22Rv1 (cell line): ENCODE measurements around the gene ENTR1.

Experiments
- H3K27ac ChIP-seq: fragments of 450-650 bp; 2 replicates; pipeline ENCODE4 v1.5.1; 2017
- CTCF ChIP-seq: fragments of 450-650 bp; IDR thresholded peaks from 2 replicates; pipeline ENCODE4 v1.5.1; 2017; ENCODE audit warnings: mild to moderate bottlenecking
- ZFX ChIP-seq: fragments of 450-650 bp; IDR thresholded peaks from 2 replicates; pipeline ENCODE4 v1.6.1; 2017; ENCODE audit warnings: antibody characterized with exemption, borderline replicate concordance

The ENTR1 gene

GRCh38 chr9:136404801-136405136 lies 5.6 kb downstream of the ENTR1 start:
- TF ChIP-seq CTCF = no peak
- H3K27ac ChIP-seq = no peak overlapping the region

GRCh38 chr9:136403915-136404800 lies 6.3 kb downstream of the ENTR1 start:
- no peak overlapping the region for H3K27ac ChIP-seq
- TF ChIP-seq CTCF (no peak), ZFX (no peak)

GRCh38 chr9:136403538-136403914 lies 6.9 kb downstream of the ENTR1 start:
- H3K27ac ChIP-seq = no peak overlapping the region
- no peak for TF ChIP-seq CTCF
- no peak for TF ChIP-seq ZFX

- TF ChIP-seq CTCF (no peak), ZFX (no peak)
These were observed 8.3 kb downstream of the ENTR1 start for GRCh38 chr9:136402067-136402466.

GRCh38 chr9:136401173-136401922 lies 9.1 kb downstream of the ENTR1 start:
- H3K27ac ChIP-seq = no peak overlapping the region; the same call in 1 of the 2 replicates
- TF ChIP-seq ZFX = no peak

More at GRCh38 chr9:136402067-136402466, 8.3 kb downstream of the ENTR1 start:
- H3K27ac ChIP-seq = no peak overlapping the region; the same call in 1 of the 2 replicates

GRCh38 chr9:136400038-136400834 lies 10.2 kb downstream of the ENTR1 start, which contains the start of gene SNAPC4:
SNAPC4 (minus strand) TSS chr9:136400170; CDS start chr9:136398428, 1,742 bp downstream.
- peak within 1 kb of the TSS; percentile 67 for H3K27ac ChIP-seq
- TF ChIP-seq ZFX (no peak), CTCF (peak; percentile 98)

- H3K27ac ChIP-seq = peak overlapping the region; percentile 67
- TF ChIP-seq ZFX (no peak), CTCF (no peak)
These were observed 11.0 kb downstream of the ENTR1 start for GRCh38 chr9:136399176-136400037.
